ENCODE measurements around the gene MACROH2A1.
"Not testable (repeated sequence)": the region's sequence is repeated elsewhere in the genome, so short reads cannot be mapped to it uniquely, and the experiment has no call there.

The MACROH2A1 gene

DNA sequence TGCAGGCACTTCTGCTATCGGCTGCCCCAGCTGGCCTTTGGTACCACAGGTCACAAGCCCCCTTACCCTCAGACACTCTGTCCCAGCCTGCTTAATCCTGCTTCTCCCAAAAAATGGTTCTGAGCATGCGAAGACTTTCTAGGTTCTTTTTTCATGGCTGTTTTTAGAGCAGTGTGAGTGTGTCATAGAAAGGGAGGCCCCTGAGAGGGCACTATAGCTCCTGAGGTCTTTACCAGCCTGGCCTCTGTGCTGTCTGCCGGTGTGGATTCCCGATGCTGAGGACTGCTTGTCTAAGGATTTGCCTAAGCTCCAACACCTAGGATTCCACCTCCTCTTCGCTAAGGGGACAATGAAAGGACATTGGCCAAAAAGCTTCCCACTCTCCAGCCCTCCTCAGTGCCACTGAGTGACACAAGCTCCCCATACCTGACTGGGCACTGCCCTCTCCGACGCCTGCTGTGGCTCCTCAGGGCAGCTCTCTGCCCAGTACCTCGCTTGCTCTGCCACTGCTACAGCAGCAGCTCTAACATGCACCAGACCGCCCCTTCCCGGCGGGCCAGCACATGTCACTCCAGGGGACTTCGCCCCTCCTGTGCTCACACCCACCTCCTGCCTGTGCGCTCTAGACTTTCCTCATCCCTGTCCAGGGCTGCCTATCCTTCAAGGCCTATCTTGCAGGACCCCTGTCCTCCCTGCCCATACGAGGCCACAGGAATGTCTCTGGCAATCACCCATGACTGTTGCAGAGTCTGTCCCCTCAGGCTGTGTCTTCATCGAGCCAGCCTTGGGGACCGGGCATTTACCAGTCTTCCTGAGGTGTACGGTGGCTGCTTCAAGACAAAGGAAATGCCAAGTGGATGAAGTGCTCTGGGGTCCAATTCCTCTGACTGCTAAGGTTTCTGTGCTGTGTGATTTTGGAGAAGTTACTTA is 21.0 kb downstream of the MACROH2A1 start:
- no peak for DNase-seq (ENCODE audit: low spot score)

DNA sequence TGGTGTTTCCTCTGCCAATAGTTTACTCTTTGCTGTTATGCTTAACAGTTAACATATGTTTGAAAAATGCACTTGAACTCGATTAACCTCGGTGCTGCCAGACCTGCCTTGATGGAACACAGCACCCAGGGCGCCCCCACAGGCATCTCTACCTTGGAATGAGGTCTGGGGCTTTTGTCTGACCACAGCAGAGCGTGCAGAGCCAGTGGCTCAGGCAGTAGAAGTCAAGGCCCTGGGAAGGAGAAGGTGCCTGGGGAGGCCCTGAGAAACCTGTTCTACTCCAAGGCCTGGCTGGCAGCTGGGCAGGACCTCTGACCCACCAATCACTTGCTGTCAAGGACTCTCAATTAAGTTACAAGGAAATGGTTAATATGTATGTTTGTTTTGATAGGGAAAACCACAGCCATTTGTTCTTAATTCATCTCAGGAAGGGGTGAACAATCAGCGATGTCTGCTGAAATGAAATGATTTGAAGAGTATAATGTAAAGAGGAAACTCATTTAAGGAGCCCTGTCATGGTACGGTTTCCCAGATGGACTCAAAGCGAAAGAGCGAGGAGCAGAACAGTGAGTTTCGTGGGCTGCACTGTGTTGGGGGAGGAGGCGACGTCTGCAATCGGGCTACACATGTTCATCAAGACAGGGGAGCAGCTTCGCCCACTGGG is 21.9 kb downstream of the MACROH2A1 start:
- DNase-seq (ENCODE audit: low spot score): no peak

DNA sequence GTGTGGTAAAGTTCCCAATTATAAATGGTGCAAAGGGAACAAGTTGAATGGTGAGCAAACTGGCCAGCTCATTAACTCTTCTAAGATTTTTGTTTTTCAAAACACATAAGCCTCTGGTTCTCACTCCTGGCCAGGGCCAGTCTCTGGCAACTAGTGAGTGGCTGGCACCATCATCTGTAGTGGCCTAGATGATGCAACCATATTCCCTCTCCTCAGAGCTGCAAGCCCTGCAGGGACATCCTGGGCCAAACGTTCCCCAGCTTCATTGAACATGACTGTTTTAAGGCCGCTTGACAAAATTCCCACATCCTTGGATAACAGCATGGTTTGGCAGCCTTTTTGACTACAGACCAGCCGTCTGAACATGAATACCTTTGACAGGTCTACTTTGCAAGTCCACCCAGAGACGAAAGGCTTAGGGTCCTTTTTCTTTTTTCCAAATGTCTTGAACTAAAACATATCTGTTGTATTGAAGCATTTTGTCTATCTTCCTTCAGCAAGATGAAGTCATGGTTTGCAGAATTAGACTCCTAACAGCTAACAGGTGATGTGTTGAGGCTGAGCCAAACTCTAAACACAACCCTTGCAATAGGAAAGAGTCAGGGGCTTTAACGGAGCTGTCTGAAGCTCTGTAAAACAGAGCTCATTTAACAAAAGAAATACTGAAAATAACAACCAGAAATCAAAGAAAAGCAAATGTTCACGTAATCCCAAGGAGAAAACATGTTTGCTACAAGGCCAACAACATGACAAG is 23.8 kb downstream of the MACROH2A1 start:
- DNase-seq (ENCODE audit: low spot score): peak; percentile 40

DNA sequence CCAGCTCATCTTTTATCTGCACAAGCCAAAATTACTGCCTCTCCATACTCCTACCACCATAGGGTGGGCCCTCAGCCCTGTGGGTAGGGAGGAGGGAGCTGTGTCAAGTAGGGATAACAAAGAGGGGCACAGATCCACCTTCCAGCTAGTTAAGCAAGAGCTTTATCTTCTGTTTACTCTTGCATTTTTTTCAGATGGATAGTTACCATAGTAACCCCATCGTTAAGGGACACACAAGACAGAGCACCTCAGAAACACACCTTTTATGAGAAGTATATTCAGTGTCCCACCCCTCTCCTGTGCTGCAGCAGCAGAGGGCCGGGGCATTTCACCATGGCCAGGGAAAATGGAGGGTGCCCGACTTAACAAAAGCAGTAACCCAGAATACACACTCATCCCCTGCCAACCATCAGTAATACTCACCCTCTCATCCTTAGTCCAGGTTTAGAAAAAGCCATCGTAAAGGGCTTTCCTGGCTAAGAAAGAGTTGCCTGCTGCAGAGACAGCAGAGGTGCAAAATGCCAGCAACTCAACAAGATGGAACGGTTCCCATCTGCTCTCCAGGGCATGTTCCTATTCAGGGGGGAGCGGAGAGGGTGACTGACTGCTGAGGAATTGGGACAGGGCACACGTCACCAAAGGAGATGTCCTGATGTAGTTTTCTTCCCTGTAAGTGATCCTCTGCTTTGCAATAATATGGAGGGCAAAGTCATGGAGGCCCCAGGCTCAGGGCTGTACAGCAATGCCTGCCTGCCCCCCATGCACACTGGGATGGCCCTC is 25.1 kb downstream of the MACROH2A1 start:
- DNase-seq (ENCODE audit: low spot score): no peak

DNA sequence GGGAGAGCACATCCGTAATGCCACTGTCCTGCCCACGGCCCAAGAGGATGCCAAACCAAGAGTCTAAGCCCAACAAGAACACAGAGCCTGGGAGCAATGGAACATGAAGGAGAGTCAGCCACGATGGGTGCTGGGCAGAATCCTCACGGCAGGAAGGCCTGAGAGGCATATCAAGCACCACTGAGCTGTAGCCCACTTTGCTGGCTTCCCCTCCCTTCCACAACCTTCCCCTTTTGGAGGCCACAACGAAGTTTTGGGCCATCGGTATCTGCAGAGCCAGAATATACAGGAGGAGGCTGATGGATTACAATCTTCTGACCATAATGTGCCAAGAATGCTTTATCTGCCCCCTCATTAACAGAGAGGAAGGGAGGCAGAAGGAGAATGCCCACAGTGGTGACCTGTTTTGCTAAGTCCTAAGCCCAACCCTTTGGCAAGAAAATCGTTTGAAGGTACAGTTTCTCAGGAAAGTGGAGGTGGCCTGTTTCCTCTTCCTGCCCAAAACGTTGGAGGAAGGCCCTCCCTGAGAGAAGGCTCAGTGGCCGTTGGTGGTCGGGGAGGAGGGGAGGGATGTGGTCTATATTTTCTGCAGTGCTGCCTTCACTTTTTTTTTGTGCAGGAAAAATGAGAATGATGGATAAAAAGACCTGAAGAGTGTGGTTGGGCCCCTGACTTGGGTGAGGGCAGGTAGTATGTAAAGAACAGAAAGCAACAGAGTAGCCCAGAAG is 26.2 kb downstream of the MACROH2A1 start:
- no peak for DNase-seq (ENCODE audit: low spot score)

DNA sequence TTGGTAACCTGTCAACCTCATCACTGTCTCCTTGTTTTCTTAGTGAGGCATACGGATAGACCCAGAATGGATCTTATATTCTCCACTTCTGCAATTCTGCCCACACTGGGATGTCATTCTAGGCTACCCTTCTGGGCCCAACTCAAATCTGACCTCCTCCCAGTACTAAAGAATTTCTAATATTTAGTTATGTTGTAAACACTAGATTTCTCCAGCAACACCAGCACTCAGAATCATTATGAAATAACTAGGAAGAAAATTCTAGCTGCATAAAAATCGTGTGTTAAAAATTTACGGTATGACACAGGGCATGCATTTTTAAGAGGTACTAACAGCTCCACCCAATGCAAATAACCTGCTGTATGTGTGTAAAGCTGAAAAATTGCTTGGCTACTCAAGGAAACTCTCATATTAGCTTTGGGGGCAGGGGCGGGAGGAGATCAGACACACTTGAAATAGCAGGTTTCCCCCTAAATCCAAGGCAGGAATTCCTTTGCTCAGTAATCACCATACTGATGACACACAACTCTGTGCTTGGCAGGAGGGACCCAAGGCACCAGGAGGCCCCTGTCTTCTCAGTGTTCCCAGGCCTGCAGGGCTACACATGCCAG is 27.3 kb downstream of the MACROH2A1 start:
- DNase-seq (ENCODE audit: low spot score): no peak

DNA sequence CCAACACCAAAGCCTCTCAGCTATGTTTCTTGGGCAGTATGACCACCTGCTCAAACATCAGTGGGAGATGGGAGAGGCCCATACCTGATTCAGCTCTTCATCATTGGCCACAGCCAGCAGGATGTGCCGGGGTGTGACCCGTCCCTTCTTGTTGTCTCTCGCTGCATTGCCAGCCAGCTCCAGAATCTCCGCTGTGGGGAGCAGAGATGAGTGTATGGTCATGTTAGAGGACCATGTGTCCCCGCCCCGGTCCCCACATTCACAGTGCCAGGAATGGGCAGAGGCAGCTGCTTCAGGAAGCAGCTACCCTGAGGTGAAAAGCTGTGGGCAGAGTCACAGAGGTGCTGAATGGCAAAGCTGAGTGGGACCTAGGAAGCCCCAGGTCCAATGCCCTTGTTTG is 29.1 kb downstream of the MACROH2A1 start:
- DNase-seq (ENCODE audit: low spot score): no peak

DNA sequence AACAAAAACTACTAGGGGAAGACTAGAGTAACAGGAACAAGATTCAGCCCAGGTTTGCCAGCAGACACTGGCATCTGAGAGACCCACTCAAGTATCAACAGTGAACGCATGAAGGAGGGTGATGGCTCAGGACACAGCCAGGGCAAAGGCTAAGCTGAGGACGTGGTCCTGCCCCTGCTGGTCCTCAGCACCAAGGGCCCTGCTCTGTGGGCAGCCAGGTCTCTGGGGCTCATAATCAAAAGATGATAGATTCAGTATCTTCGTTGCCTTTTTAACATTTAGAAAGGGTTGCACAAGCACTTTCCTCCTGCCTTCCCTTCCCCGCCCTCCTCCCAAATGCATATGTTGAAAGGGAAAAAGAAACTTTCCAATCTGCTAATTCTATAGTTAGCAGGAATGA is 31.5 kb downstream of the MACROH2A1 start:
- no peak for DNase-seq (ENCODE audit: low spot score)

DNA sequence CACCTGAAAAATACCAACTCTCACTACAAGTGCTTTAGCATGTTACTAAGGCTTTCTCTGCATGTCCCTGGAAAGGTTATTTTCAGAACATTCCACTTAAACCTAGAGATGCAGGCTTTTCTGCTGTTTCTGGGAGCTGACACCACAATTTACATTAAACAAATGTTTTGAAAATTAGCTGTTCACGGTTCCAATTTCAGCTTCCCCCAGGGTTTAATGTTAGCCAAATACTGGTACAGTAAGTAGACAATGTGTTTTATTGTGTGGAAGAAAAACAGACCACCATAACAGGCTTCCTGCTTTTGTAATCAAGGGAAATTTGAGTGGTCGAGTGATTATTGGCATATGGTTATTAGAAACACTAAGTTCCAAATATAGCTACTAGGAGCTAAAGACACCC is 32.0 kb downstream of the MACROH2A1 start:
- no peak for DNase-seq (ENCODE audit: low spot score)

DNA sequence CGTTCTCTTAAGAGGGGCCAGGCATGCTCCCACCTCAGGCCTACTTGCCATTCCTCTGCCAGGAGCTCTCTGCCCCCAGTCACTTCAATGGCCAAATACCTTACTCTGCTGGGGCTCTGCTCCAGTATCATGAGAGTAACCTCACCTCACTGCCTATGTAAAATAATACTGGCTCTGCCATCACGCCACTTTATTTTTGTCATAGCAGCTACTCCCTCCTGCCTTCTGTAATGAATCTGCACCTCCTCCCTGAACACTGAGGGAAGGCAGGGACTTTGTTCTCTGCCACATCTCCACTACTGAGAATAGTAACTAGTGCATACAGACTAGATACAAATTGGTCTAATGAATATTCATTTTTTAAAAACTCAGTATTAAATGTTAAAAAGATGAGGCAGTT is 33.8 kb downstream of the MACROH2A1 start:
- no peak for DNase-seq (ENCODE audit: low spot score)

DNA sequence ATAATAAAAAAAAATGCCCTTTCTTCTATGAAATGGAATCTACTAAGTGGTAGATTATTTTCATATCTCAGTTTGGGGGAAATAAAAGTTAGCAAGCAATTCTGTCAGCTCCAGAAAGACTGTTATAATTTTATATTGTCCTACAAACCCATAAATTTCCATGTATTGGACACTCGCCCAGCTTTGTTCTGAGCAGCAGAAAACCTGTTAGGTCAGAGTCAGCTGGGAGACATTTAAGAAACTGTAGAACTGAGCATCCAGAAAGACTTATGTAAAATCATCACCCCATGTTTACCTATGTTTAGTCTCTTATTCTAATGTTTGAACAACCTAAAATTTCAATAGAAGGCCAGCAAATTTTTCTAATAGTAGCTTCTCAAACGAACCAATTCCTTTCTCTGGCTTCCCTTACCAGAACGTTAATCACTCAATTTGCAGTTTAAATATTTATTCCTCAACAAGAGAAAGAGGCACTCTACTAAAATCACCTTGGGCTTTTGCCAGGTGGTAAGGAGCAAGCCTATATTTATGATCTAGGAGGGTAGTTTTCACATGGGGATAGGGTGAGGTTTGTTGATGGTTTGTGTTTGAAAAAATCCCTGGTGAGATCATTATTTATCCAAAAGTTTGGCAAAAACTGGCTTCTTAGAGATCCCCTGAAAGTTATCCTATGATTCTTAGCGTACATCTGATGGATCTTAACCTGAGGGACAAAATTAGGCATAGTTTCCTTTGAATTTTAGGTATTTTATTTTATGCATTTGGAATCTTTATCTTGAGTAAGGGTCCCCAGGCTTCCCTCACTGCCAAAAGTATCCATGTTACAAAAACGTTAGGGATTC is 34.4 kb downstream of the MACROH2A1 start:
- DNase-seq (ENCODE audit: low spot score): no peak

DNA sequence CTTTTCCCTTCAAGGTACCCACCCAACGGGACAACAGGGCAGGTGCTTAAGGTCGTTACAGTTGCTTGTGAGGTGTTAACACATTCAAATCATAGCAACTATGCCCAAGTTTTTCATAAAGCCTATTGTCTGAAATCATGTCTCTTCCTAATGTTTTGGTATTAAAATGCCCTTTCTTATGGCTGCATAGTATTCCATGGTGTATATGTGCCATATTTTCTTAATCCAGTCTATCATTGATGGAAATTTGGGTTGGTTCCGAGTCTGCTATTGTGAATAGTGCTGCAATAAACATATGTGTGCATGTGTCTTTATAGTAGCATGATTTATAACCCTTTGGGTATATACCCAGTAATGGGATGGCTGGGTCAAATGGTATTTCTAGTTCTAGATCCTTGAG is 35.7 kb downstream of the MACROH2A1 start:
- DNase-seq (ENCODE audit: low spot score): not testable (repeated sequence)

DNA sequence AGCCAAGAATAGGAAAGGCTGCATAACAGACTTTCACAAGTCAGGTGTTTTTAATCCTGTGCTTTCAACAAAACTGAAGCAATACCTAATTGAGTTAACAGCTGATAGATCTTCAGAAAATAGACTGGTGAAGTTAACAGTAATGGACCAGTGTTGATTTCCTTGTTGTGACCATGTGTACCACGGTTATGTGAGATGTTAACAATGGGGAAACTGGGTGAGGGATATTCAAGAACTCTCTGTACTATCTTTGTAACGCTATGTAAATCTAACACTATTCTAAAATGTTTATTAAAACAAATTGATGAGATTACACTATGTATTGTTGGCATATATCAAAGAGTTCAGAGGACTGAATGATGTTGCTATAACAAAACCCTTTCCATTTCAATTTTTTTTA is 36.9 kb downstream of the MACROH2A1 start:
- DNase-seq (ENCODE audit: low spot score): no peak

DNA sequence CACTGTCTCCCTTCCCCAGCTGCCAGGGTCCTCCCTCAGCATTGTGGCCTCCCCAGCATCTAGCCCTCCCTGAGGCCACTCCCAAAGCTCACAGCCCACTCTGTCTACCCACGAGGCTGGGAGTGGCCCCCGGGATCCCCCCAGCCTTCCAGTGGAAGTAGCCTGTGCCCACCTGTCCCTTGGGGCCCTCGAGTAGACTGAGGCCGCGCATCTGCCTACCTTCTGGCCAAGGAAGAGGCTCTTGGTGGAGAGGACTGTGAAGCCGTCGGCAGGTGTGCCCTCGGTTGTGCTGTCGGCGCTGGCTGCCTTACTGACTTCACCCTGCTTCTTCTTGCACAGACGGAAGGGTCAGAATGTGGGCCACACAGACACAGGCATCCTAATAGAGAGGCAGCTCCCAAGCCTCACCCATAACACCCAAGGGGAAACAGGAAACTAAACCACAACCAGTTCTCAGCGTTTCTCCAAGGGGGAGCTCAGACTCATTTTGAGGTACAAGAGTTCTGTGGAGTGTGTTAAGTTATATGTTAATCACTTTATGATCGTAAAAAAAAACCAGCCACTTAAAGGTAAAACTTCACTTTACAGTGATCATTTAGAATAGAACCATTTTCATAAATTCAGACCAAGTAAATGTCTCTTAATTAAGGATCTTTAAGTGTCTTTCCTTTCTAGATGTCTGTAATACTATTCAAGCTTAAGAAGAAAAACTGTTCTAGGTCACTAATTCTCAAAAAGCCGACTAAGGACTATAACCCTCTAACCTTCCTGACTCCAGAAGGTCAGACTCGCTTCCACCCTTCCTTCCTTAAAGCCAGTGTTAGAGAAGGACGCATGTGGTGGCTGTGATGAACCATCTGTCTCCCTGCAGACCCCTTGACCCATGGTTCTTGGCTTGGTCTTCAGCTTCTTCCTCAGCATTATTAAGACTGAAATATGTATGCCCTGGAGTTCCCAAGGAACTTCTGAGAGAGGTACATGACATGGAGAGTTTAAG is 38.5 kb downstream of the MACROH2A1 start:
- no peak for DNase-seq (ENCODE audit: low spot score)

DNA sequence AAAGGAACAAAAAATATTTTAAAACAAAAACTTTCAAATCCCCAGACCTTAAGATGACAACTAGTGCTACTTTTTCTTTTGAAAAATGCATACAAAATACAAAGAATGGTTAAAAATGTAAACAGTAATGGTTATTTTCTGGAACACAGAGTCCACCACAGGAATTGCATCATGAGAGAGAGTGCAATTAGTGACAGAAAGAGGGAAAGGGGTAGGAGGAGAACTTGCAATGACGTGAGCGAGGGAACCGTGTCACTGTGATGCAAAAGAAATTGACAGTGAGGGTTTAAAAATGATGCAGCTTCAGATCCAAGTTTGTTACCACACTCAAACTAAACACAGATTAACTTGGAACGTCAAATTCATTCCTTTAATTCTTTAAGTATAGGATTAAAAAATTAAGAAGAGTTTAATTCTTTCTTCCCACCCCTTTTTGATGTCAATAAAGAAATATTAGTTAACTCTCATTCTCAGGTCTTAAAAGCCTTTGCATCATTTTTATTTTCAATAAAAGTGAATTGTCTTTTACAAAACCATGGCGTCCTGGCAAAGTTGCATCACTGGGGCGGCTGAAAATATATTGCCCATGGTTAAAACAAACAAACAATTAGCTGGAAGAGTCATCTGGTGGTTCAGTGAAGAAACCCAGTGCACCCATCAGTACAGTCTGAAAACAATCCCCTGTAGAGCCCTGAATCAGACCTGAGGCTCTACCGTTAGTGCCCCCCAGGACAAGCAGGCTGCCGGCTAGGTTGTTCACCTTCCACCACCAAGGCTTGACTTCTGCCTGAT is 39.5 kb downstream of the MACROH2A1 start:
- no peak for DNase-seq (ENCODE audit: low spot score)

DNA sequence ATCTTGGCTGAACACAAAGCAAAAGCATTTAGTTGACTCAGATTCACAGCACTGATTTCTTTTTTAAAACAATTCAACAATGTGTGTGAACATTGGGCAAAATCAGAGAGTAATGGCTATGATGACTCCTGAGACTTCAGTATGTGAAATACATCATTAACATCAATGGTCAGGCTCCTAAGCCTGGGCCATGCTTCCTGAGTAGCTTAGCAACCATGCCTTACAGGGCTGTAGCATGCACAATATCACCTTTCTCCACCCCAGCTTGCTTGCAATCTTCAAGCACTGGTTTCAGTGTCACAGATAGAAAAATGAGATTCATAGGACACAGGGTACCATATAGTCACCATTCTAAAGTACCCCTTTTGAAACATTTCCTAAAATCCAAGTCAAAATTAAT is 41.3 kb downstream of the MACROH2A1 start:
- DNase-seq (ENCODE audit: low spot score): no peak

DNA sequence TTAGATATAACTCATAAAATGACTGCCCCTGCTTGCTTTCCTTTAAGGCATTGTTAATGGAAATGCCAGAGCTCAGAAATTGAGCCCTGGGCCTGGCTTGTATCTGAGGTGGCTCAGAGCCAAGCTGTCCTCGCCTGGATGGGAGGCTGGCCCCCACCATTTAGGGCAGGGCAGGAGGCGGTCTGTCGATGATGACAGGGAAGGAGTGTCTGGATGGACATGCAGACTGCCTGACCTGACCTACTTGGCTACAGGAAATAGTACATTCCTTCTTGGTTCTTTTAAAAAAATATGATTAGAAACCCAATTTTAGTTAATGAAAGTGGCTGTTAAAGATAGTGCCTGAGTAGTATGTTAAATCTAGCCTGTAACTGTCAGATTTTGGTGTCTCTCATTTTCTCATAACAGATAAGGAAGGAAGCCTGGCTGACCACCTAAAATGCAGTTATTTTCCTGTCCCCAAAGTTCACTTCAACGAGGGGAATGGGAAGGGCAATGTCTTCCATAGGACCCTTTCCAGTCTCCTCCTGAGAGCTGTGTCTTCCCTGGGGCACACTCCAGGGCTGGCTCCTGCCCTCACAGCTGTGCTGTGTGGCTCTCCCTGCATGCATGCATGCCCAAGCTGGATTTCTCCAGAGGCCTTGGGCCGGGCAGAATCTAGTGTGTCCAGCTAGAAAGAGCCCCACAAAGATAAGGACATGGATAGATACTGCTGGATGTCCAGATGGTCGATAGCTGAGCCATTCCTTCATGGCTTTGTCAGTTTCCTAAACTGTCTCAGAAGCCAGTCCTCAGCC is 42.3 kb downstream of the MACROH2A1 start:
- DNase-seq (ENCODE audit: low spot score): no peak

All from globus pallidus (tissue), 1 donor.